H9 (cell line): ENCODE data around the gene TCN2. TPM values are rescaled to one million over a fixed set of nuclear protein-coding genes. Genes with fewer than 3 reads are reported as not detected.

Experiments used
- DNase-seq: peaks from one replicate; pipeline ENCODE4 v3.0.0-alpha.2; 2017
- H2AFZ ChIP-seq: one replicate; pipeline ENCODE4 v1.6.1; 2013; ENCODE audit warnings: mild to moderate bottlenecking, low read length, control low read depth, moderate library complexity
- H2AK5ac ChIP-seq: 2 replicates; pipeline ENCODE4 v1.6.1; 2013; ENCODE audit warnings: low read length, control low read depth, mixed read lengths; ENCODE audit not compliant: insufficient read length
- H2BK120ac ChIP-seq: one replicate; pipeline ENCODE4 v1.6.1; 2013; ENCODE audit warnings: low read depth, mild to moderate bottlenecking, low read length, control low read depth, inconsistent platforms; ENCODE audit not compliant: poor library complexity, severe bottlenecking
- H2BK12ac ChIP-seq: 2 replicates; pipeline ENCODE4 v1.6.1; 2013; ENCODE audit warnings: low read length, control low read depth, mixed read lengths, low read depth; ENCODE audit not compliant: insufficient read length
- H2BK15ac ChIP-seq: 2 replicates; pipeline ENCODE4 v1.6.1; 2013; ENCODE audit warnings: low read depth, low read length, control low read depth
- H2BK20ac ChIP-seq: one replicate; pipeline ENCODE4 v1.6.1; 2013; ENCODE audit warnings: low read depth, mild to moderate bottlenecking, low read length, control low read depth, inconsistent platforms; ENCODE audit not compliant: poor library complexity, severe bottlenecking
- H2BK5ac ChIP-seq: 2 replicates; pipeline ENCODE4 v1.6.1; 2013; ENCODE audit warnings: low read length, control low read depth, mixed read lengths; ENCODE audit not compliant: insufficient read length
- H3K14ac ChIP-seq: 2 replicates; pipeline ENCODE4 v1.6.1; 2013; ENCODE audit warnings: low read length, control low read depth; ENCODE audit not compliant: insufficient read depth
- H3K18ac ChIP-seq: 2 replicates; pipeline ENCODE4 v1.6.1; 2013; ENCODE audit warnings: low read depth, mild to moderate bottlenecking, mixed read lengths, low read length, control low read depth; ENCODE audit not compliant: insufficient read length
- H3K23ac ChIP-seq: 2 replicates; pipeline ENCODE4 v1.6.1; 2013; ENCODE audit warnings: low read length, control low read depth, mixed read lengths, low read depth; ENCODE audit not compliant: insufficient read length
- H3K23me2 ChIP-seq: 2 replicates; pipeline ENCODE4 v1.6.1; 2013; ENCODE audit warnings: low read depth, mild to moderate bottlenecking, mixed read lengths, low read length, control low read depth; ENCODE audit not compliant: insufficient read length, poor library complexity, severe bottlenecking
- H3K27ac ChIP-seq: 2 replicates; pipeline ENCODE4 v1.5.1; 2013; ENCODE audit warnings: low read length, control low read depth, mixed read lengths, low read depth; ENCODE audit not compliant: insufficient read length
- H3K27me3 ChIP-seq: 2 replicates; pipeline ENCODE4 v1.6.1; 2013; ENCODE audit warnings: low read length, control low read depth, inconsistent platforms; ENCODE audit not compliant: insufficient read depth
- H3K4ac ChIP-seq: 2 replicates; pipeline ENCODE4 v1.6.1; 2013; ENCODE audit warnings: low read depth, mild to moderate bottlenecking, control low read depth, inconsistent platforms, low read length, moderate library complexity
- H3K4me1 ChIP-seq: 2 replicates; pipeline ENCODE4 v1.6.1; 2013; ENCODE audit warnings: low read length, control low read depth, inconsistent platforms; ENCODE audit not compliant: insufficient read depth
- H3K4me2 ChIP-seq: 2 replicates; pipeline ENCODE4 v1.6.1; 2013; ENCODE audit warnings: low read length, control low read depth, mixed read lengths; ENCODE audit not compliant: insufficient read length, insufficient read depth
- H3K56ac ChIP-seq: 2 replicates; pipeline ENCODE4 v1.6.1; 2013; ENCODE audit warnings: low read depth, mild to moderate bottlenecking, mixed read lengths, low read length, control low read depth; ENCODE audit not compliant: insufficient read length
- H3K79me1 ChIP-seq: 2 replicates; pipeline ENCODE4 v1.6.1; 2013; ENCODE audit warnings: low read depth, mild to moderate bottlenecking, moderate library complexity, low read length, control low read depth, inconsistent platforms; ENCODE audit not compliant: insufficient read depth, poor library complexity, severe bottlenecking
- H3K79me2 ChIP-seq: 2 replicates; pipeline ENCODE4 v1.6.1; 2013; ENCODE audit warnings: low read length, control low read depth, inconsistent platforms; ENCODE audit not compliant: insufficient read depth
- H3K9ac ChIP-seq: 2 replicates; pipeline ENCODE4 v1.6.1; 2013; ENCODE audit warnings: low read length, control low read depth, mixed read lengths; ENCODE audit not compliant: insufficient read length; ENCODE audit errors: extremely low read depth
- H3K9me3 ChIP-seq: one replicate; pipeline ENCODE4 v1.6.1; 2013; ENCODE audit warnings: low read depth, low read length, inconsistent platforms; ENCODE audit not compliant: control insufficient read depth
- H3T11ph ChIP-seq: one replicate; pipeline ENCODE4 v1.6.1; 2013; ENCODE audit warnings: mild to moderate bottlenecking, low read length, control low read depth, inconsistent platforms
- H4K20me1 ChIP-seq: one replicate; pipeline ENCODE4 v1.6.1; 2013; ENCODE audit not compliant: control insufficient read depth, insufficient read length, insufficient read depth
- H4K5ac ChIP-seq: 2 replicates; pipeline ENCODE4 v1.6.1; 2013; ENCODE audit warnings: low read depth, mild to moderate bottlenecking, mixed read lengths, low read length, control low read depth; ENCODE audit not compliant: insufficient read length
- H4K8ac ChIP-seq: replicated peaks from 2 replicates; pipeline ENCODE4 v1.6.1; 2013; ENCODE audit warnings: low read length, control low read depth, mixed read lengths, low read depth; ENCODE audit not compliant: insufficient read length
- H4K91ac ChIP-seq: 2 replicates; pipeline ENCODE4 v1.6.1; 2013; ENCODE audit warnings: low read depth, mild to moderate bottlenecking, moderate library complexity, mixed read lengths, low read length, control low read depth; ENCODE audit not compliant: insufficient read length
- H3K27ac Mint-ChIP-seq, 3 experiments: 2 replicates in 2 of 3; 3 replicates in 1 of 3; pipeline ENCODE4 v1.8.0; 2020 to 2021; ENCODE audit warnings: mixed read lengths in 3 of 3, mild to moderate bottlenecking in 1 of 3, moderate library complexity in 1 of 3
- H3K27me3 Mint-ChIP-seq: 2 replicates; pipeline ENCODE4 v1.8.0; 2021; ENCODE audit warnings: low read depth, mild to moderate bottlenecking, moderate library complexity, mixed read lengths
- H3K36me3 Mint-ChIP-seq, 3 experiments: 2 replicates in 2 of 3; 3 replicates in 1 of 3; pipeline ENCODE4 v1.8.0; 2020 to 2021; ENCODE audit warnings: low read depth in 3 of 3, mixed read lengths in 3 of 3; ENCODE audit not compliant: insufficient read depth in 1 of 3
- H3K4me1 Mint-ChIP-seq, 2 experiments: 2 replicates each; pipeline ENCODE4 v1.8.0; 2020; ENCODE audit warnings: mixed read lengths in 2 of 2
- H3K4me3 Mint-ChIP-seq, 2 experiments: 2 replicates in 1 of 2; 3 replicates in 1 of 2; pipeline ENCODE4 v1.8.0; 2020 to 2021; ENCODE audit warnings: mild to moderate bottlenecking in 2 of 2, mixed read lengths in 2 of 2, moderate library complexity in 1 of 2
- H3K9me3 Mint-ChIP-seq, 2 experiments: 2 replicates in 1 of 2; 3 replicates in 1 of 2; pipeline ENCODE4 v1.8.0; 2020; ENCODE audit warnings: mild to moderate bottlenecking in 2 of 2, mixed read lengths in 2 of 2, moderate library complexity in 1 of 2
- WGBS: extraction: QIAGEN DNeasy Blood & Tissue Kit; methylation state at CpG from one replicate; pipeline ENCODE4 v1.1.7; 2013; ENCODE audit warnings: missing lambda C conversion rate, low lambda C conversion rate, mixed read lengths; ENCODE audit not compliant: insufficient read length; ENCODE audit errors: extremely low coverage; 5-methylcytosine and 5-hydroxymethylcytosine counted together
- total RNA-seq: library from RNA; stranded (reverse); gene quantifications from 2 replicates; pipeline ENCODE4 v1.2.1, GENCODE V29; 2021
- TF ChIP-seq, protein P1 (sequence below): fragments of 200-600 bp; sonication (generic); conservative IDR thresholded peaks from 3 replicates; pipeline ENCODE4 v1.8.0; 2021; ENCODE audit warnings: antibody characterized with exemption, mild to moderate bottlenecking

Gene TCN2
- total RNA-seq, 1 experiment from 2014 or later, result 42.2 TPM

GRCh38 chr22:30646518-30647160, 39.7 kb downstream of the TCN2 start:
- Histone ChIP-seq H3K79me1 (no peaks in the 10 kb centered on the region), H4K5ac (no peak overlapping the region), H3K23me2 (no peaks in the 10 kb centered on the region), H4K91ac (no peak overlapping the region), H3K4me1 (no peaks in the 10 kb centered on the region; the same call in 1 of the 2 replicates), H4K8ac (no peak overlapping the region), H2BK12ac (no peak overlapping the region), H3T11ph (no peak overlapping the region), H3K4ac (no peak overlapping the region), H2BK120ac (no peak overlapping the region), H3K27me3 (no peaks in the 10 kb centered on the region), H3K27ac (no peak overlapping the region), H3K9me3 (no peaks in the 10 kb centered on the region), H4K20me1 (no peaks in the 10 kb centered on the region), H3K56ac (no peak overlapping the region), H3K23ac (no peak overlapping the region), H2BK5ac (no peak overlapping the region), H2AFZ (no peak overlapping the region), H3K14ac (no peak overlapping the region; the same call in 1 of the 2 replicates), H2BK20ac (no peak overlapping the region), H3K79me2 (no peaks in the 10 kb centered on the region), H2BK15ac (no peak overlapping the region), H3K4me2 (no peak overlapping the region), H3K9ac (no peak overlapping the region), H3K18ac (no peak overlapping the region), H2AK5ac (no peak overlapping the region)
- no peak for DNase-seq
- TF ChIP-seq, protein P1, sequence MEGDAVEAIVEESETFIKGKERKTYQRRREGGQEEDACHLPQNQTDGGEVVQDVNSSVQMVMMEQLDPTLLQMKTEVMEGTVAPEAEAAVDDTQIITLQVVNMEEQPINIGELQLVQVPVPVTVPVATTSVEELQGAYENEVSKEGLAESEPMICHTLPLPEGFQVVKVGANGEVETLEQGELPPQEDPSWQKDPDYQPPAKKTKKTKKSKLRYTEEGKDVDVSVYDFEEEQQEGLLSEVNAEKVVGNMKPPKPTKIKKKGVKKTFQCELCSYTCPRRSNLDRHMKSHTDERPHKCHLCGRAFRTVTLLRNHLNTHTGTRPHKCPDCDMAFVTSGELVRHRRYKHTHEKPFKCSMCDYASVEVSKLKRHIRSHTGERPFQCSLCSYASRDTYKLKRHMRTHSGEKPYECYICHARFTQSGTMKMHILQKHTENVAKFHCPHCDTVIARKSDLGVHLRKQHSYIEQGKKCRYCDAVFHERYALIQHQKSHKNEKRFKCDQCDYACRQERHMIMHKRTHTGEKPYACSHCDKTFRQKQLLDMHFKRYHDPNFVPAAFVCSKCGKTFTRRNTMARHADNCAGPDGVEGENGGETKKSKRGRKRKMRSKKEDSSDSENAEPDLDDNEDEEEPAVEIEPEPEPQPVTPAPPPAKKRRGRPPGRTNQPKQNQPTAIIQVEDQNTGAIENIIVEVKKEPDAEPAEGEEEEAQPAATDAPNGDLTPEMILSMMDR, result no peak
- H3K4me3 Mint-ChIP-seq, result no peak overlapping the region
- H3K36me3 Mint-ChIP-seq, result peaks cover 0 to 5% (median 4%) of the 10 kb centered on the region in 3 experiments; a peak in 4 of 7 replicates
- H3K27me3 Mint-ChIP-seq, result no peaks in the 10 kb centered on the region
- H3K27ac Mint-ChIP-seq, result no peak overlapping the region; a peak in 1 of 7 replicates
- no CpG with 5 or more reads among the region's 25 CpGs for WGBS
- H3K4me1 Mint-ChIP-seq, result peaks cover 21 to 27% of the 10 kb centered on the region in 2 experiments
- H3K9me3 Mint-ChIP-seq, result no peaks in the 10 kb centered on the region
